ENCODE measurements around the gene PNLIPRP2.

GRCh38 chr10:116685807-116686206 lies 65.1 kb downstream of the PNLIPRP2 start:
- TF ChIP-seq CTCF (conservative IDR thresholded peaks at IDR 0.05; ENCODE audit: low read length) (no peak), EZH2phosphoT487 (IDR thresholded peaks at IDR 0.05; ENCODE audit: borderline replicate concordance, low read depth, low read length) (no peak)
